Ramos (cell line): ENCODE data around the gene FBN3.

Experiments
- in situ Hi-C: fragments of 300-500 bp; cut with MboI; formaldehyde crosslinking; loops from one replicate; pipeline ENCODE4 v1.14.3; 2022; ENCODE audit warnings: low sequenced_read_pairs; ENCODE audit not compliant: unreplicated experiment

FBN3 gene

DNA sequence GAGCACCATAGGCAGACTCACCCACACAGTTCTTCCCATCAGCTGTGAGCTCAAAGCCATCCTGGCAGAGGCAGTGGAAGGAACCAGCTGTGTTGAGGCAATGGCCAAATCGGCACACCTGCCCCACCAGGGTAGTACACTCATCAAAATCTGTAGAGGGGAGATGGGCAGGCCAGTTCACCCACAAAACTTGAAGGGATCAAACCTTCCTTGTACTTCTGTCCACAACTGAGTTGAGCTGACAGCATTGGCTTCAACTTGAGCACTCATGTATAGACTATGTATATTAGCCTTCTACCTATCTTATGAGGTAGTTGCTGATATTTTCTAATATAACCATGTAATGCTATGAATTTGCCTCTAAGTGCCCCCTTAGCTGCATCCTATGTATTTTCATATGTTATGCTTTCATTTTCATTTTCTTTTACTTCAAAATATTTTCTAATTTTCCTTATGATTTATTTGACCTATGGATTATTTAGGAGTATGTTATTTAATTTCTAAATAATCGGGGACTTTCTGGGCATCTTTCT, 54.0 kb downstream of the FBN3 start:
- in situ Hi-C loops: no loop called here

DNA sequence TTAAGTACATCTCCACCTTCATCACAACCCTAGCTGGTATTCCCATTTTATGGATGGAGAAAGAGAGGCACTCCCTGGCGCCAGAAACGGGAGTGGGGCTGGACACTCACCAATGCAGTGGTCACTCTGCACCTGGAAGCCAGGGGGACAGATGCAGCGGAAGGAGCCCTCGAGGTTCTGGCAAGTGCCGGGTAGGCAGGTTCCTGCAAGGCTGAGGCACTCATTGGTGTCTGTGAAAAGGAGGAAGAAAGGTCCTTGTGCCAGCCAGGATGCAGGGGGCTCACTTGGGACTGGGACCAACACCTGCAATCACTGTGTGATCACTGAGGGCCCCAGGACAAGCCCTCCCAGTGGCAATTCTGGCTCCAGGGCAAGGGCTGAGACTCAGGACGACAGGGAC, 55.1 kb downstream of the FBN3 start:
- in situ Hi-C loops: no loop called here

- in situ Hi-C loops: no loop called here
Observed at GRCh38 chr19:8093740-8094139, 55.7 kb downstream of the FBN3 start.

- in situ Hi-C loops: no loop called here
Observed at GRCh38 chr19:8090950-8091349, 58.4 kb downstream of the FBN3 start.

DNA sequence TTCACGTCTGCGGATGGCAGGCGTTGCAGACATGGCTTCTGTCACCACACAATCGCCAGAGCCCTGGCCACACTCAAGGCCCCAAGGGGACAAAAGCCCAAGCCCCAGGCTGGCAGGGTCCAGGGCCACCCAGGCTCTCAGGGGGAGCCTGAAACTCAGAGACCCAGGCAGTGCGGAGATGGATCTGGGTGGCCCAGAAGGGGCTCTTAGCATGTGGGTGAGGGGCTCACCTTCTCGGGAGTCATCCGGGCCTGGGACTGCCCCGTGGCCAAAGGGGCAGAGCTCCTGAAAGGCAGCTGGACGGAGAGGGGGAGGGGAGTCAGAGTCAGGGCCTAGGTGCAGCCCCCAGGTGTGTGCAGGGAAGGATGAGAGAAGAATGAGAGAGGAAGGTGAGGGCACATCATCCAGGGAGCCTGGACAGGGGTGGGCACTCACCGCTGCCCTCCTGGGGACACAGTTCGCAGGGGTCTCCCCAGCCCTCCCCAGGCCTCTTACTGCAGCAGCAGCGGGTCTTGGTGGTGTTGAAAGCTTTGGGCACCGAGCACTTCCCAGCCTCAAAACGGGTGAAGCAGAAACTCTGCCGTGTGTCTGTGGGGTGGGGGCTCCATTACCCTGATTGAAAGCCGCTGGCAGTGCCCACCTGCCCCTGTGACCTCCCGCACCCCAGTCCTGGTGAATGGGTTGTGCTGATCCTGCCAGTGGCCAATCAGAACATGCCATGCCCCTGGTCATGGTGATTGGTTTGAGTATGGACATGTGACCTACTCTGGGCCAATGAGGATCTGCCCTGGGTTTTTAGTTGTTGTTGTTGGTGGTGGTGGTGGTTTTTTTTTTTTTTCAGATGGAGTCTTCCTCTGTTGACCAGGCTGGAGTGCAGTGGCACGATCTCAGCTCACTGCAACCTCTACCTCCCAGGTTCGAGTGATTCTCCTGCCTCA, 59.5 kb downstream of the FBN3 start:
- in situ Hi-C loops: no loop called here

GRCh38 chr19:8088752-8089663, 60.4 kb downstream of the FBN3 start:
- in situ Hi-C loops: no loop called here

- in situ Hi-C loops: no loop called here
Observed at GRCh38 chr19:8087876-8088275, 61.5 kb downstream of the FBN3 start.

GRCh38 chr19:8086849-8087248, 62.5 kb downstream of the FBN3 start:
- in situ Hi-C loops: no loop called here

DNA sequence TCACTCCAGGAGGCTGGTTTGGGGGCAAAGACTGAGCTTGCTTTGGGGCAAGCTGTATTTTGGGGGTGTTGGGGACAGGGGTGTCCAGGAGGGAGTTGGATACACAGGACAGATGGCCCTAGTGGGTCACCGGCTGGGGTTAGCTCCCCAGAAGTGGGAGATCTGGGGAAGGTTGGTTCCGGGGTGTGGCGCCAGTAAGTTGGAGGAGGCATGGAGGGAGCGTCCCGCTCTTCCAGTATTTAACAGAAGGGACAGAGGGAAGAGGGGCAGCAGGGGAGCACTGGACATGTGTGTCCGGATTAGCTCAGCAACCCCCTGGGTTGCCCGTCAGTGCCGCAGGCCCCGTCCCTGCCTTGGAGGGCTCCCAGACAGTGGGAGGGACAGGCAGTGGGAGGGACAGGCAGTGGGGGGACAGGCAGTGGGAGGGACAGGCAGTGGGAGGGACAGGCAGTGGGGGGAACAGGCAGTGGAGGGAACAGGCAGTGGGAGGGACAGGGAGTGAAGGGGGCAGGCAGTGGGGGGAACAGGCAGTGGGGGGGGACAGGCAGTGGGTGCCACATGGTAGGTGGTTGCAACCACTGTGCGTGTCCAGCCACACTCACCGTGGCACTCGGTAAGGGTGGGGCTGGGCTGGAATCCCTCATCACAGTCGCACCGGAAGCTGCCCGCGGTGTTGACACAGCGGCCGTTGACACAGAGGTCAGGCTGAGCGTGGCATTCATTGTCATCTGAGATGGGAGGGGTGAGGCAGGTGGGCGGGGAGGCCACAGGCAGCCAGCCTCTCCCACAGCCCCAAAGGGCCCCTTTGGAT, 63.6 kb downstream of the FBN3 start:
- in situ Hi-C loops: no loop called here

- in situ Hi-C loops: no loop called here
Observed at GRCh38 chr19:8084152-8084551, 65.2 kb downstream of the FBN3 start.

GRCh38 chr19:8083141-8083540, 66.3 kb downstream of the FBN3 start:
- in situ Hi-C loops: no loop called here

GRCh38 chr19:8081569-8082550, 67.5 kb downstream of the FBN3 start:
- in situ Hi-C loops: no loop called here

- in situ Hi-C loops: no loop called here
Observed at GRCh38 chr19:8080832-8081231, 68.6 kb downstream of the FBN3 start.

- in situ Hi-C loops: no loop called here
Observed at GRCh38 chr19:8079988-8080387, 69.4 kb downstream of the FBN3 start.

DNA sequence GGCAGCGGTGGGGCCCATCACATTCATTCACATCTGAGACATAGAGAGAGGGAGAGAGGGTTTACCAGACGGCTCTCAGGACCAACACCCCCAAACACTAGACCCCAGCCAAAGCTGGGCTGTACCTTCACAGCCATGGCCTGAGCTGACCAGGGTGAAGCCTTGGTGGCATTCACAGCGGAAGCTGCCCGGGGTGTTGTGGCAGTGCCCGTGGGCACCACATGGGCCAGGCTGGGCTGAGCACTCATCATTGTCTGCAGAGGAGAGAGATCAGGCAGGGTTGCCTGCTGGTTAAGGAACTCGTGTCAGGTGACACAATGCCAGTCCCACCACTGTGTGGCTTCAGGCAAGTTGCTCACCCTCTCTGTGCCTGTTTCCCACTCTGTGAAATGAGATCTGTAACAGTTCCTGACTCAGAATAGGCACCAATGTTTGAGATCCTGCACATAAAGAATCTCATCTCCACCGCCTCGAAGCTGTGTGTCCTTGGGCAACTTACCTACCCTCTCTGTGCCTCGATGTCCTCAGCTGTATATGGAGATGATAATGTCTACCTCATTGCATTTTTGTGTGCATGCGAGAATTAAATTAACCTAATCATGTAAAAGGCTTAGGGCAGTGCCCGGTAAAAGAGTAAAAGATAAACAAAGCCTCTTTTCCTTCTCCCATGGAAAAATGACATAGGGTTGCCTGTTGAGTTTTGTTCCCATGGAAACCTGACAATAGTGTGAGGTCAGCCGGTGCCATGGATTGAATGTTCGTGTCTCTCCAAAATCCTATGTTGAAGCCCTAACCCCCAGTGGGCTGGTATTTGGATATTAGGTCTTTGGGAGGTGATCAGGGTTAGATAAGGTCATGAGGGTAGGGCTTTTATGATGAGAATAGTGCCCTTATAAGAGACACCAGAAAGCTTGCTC, 74.0 kb downstream of the FBN3 start:
- in situ Hi-C loops: no loop called here

DNA sequence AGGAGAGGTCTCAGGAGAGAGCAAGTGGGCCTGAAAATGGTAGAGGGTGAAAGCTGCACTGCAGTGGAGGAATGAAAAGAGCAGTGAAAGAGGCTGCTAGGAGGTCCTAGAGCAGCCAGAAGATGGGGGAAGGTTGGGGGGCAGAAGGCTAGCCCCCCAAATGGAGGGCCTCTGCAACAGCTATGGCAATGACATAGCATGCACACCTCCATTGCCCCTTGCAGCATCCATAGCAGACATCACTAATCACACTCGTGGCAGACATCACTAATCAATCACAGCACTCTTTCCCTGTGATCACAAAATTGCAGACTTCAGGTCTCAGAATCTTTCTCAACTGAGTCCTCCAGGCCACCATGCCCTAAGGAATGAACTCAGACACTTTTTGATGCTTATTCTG, 74.9 kb downstream of the FBN3 start:
- in situ Hi-C loops: no loop called here

- in situ Hi-C loops: no loop called here
Observed at GRCh38 chr19:8071912-8072311, 77.5 kb downstream of the FBN3 start.
